ENCODE data around the gene TSPAN15. TPM values are rescaled to one million over a fixed set of nuclear protein-coding genes. Genes with fewer than 3 reads are reported as not detected.
A peak's percentile ranks its signal among the peaks of the same experiment; 100 is the strongest.

Gene TSPAN15
- total RNA-seq (under 1 TPM; 0.55 to 0.68 TPM), polyA plus RNA-seq (1 to 10 TPM in 1 of 3 donors, under 1 TPM in 1, not detected in 1; 0.92 to 1.1 TPM), total RNA-seq (0 to 0.64 (median 0.38) reads per million in 6 experiments)

GRCh38 chr10:69451209-69451783, at the start of gene TSPAN15:
Gene TSPAN15 (plus strand): TSS chr10:69451465. CDS start chr10:69451595, 130 bp downstream.
- H3K9me3 Mint-ChIP-seq: no peaks in the 10 kb centered on the region
- peak within 1 kb of the TSS; percentile 75 to 95 (median 86) for H3K4me3 Mint-ChIP-seq
- peaks cover 0 to 8% (median 0%) of the 10 kb centered on the region in 5 donors for H3K27me3 Mint-ChIP-seq
- H3K27ac Mint-ChIP-seq: peak within 1 kb of the TSS in 7 of 10 donors; percentile 21 to 81 (median 60)
- ATAC-seq (peak; percentile 88 to 95), DNase-seq (peak; percentile 55 to 87 (median 72))
- H3K36me3 Mint-ChIP-seq: no peaks in the 10 kb centered on the region
- H3K4me1 Mint-ChIP-seq: peaks cover 10 to 29% (median 18%) of the 10 kb centered on the region in 4 donors
- POLR2A ChIA-PET: no interaction called here

- POLR2A ChIA-PET: no interaction called here
- ATAC-seq: no peak
- H3K9me3 Mint-ChIP-seq: no peaks in the 10 kb centered on the region
- H3K36me3 Mint-ChIP-seq: peaks cover 7 to 52% (median 15%) of the 10 kb centered on the region in 3 donors
- H3K4me3 Mint-ChIP-seq: no peak overlapping the region
- peak overlapping the region in 2 of 10 donors; percentile 39 to 56 for H3K27ac Mint-ChIP-seq
- peaks cover 0 to 12% (median 3%) of the 10 kb centered on the region in 4 donors for H3K4me1 Mint-ChIP-seq
- no peaks in the 10 kb centered on the region for H3K27me3 Mint-ChIP-seq
- DNase-seq: no peak
These were observed 48.9 kb upstream of the TSPAN15 start for GRCh38 chr10:69402386-69402785.

- H3K27ac Mint-ChIP-seq: peak overlapping the region in 2 of 10 donors; percentile 14 to 19
- H3K4me1 Mint-ChIP-seq: peaks cover 5 to 18% (median 8%) of the 10 kb centered on the region in 4 donors
- ATAC-seq (no peak), DNase-seq (no peak)
- no peaks in the 10 kb centered on the region for H3K27me3 Mint-ChIP-seq
- no peaks in the 10 kb centered on the region for H3K9me3 Mint-ChIP-seq
- H3K36me3 Mint-ChIP-seq: peaks cover 7 to 50% (median 15%) of the 10 kb centered on the region in 3 donors
- H3K4me3 Mint-ChIP-seq: no peak overlapping the region
- POLR2A ChIA-PET: no interaction called here
These were observed 48.2 kb upstream of the TSPAN15 start for GRCh38 chr10:69403066-69403465.

GRCh38 chr10:69403519-69403918, 47.7 kb upstream of the TSPAN15 start:
- peaks cover 7 to 46% (median 15%) of the 10 kb centered on the region in 3 donors for H3K36me3 Mint-ChIP-seq
- no peak overlapping the region for H3K27ac Mint-ChIP-seq
- H3K27me3 Mint-ChIP-seq: no peaks in the 10 kb centered on the region
- H3K4me1 Mint-ChIP-seq: peaks cover 8 to 23% (median 12%) of the 10 kb centered on the region in 4 donors
- ATAC-seq (no peak), DNase-seq (no peak)
- POLR2A ChIA-PET: no interaction called here
- H3K4me3 Mint-ChIP-seq: no peak overlapping the region
- H3K9me3 Mint-ChIP-seq: no peaks in the 10 kb centered on the region

GRCh38 chr10:69404786-69405185, 46.5 kb upstream of the TSPAN15 start:
- H3K4me3 Mint-ChIP-seq: no peak overlapping the region
- H3K27me3 Mint-ChIP-seq: no peaks in the 10 kb centered on the region
- peak overlapping the region in 3 of 10 donors; percentile 20 to 64 (median 62) for H3K27ac Mint-ChIP-seq
- POLR2A ChIA-PET: interaction anchor here (0.8 kb wide), 1 partner anchor 722 kb away, joined by 3 read pairs; no protein-coding TSS in a partner anchor
- ATAC-seq (no peak), DNase-seq (no peak)
- peaks cover 9 to 30% (median 19%) of the 10 kb centered on the region in 4 donors for H3K4me1 Mint-ChIP-seq
- peaks cover 7 to 35% (median 11%) of the 10 kb centered on the region in 3 donors for H3K36me3 Mint-ChIP-seq
- no peaks in the 10 kb centered on the region for H3K9me3 Mint-ChIP-seq

GRCh38 chr10:69405221-69405620, 46.0 kb upstream of the TSPAN15 start:
- POLR2A ChIA-PET: no interaction called here
- ATAC-seq (no peak), DNase-seq (no peak)
- H3K27me3 Mint-ChIP-seq: no peaks in the 10 kb centered on the region
- H3K4me3 Mint-ChIP-seq: no peak overlapping the region
- H3K4me1 Mint-ChIP-seq: peaks cover 9 to 30% (median 20%) of the 10 kb centered on the region in 4 donors
- H3K27ac Mint-ChIP-seq: peak overlapping the region in 3 of 10 donors; percentile 15 to 80 (median 77)
- peaks cover 7 to 31% (median 11%) of the 10 kb centered on the region in 3 donors for H3K36me3 Mint-ChIP-seq
- H3K9me3 Mint-ChIP-seq: no peaks in the 10 kb centered on the region

GRCh38 chr10:69406302-69406811, 44.9 kb upstream of the TSPAN15 start:
- POLR2A ChIA-PET: interaction anchor here (1.2 to 1.7 kb wide), 2 partner anchors 99 to 103 kb away, joined by 3 to 5 read pairs; no protein-coding TSS in a partner anchor
- ATAC-seq: no peak
- peaks cover under 1 to 20% (median 4%) of the 10 kb centered on the region in 3 donors for H3K36me3 Mint-ChIP-seq
- no peak for DNase-seq
- peak overlapping the region in 1 of 10 donors; percentile 36 for H3K4me3 Mint-ChIP-seq
- peaks cover 12 to 30% (median 24%) of the 10 kb centered on the region in 4 donors for H3K4me1 Mint-ChIP-seq
- no peaks in the 10 kb centered on the region for H3K27me3 Mint-ChIP-seq
- H3K9me3 Mint-ChIP-seq: no peaks in the 10 kb centered on the region
- H3K27ac Mint-ChIP-seq: peak overlapping the region; percentile 8 to 92 (median 84)

GRCh38 chr10:69406816-69407580, 44.3 kb upstream of the TSPAN15 start:
- DNase-seq (no peak), ATAC-seq (no peak)
- peak overlapping the region; percentile 8 to 92 (median 70) for H3K27ac Mint-ChIP-seq
- peak overlapping the region in 1 of 10 donors; percentile 36 for H3K4me3 Mint-ChIP-seq
- peaks cover 0 to 14% (median 0%) of the 10 kb centered on the region in 3 donors for H3K36me3 Mint-ChIP-seq
- H3K9me3 Mint-ChIP-seq: no peaks in the 10 kb centered on the region
- POLR2A ChIA-PET: interaction anchor here (1.0 to 1.7 kb wide), 3 partner anchors 9 to 102 kb away, joined by 3 to 5 read pairs (median 4); no protein-coding TSS in a partner anchor
- H3K27me3 Mint-ChIP-seq: no peaks in the 10 kb centered on the region
- peaks cover 12 to 30% (median 24%) of the 10 kb centered on the region in 4 donors for H3K4me1 Mint-ChIP-seq

GRCh38 chr10:69407621-69408301, 43.5 kb upstream of the TSPAN15 start:
- Mint-ChIP-seq H3K27me3 (no peaks in the 10 kb centered on the region), H3K4me1 (peaks cover 12 to 30% (median 24%) of the 10 kb centered on the region in 4 donors), H3K4me3 (peak overlapping the region in 8 of 10 donors; percentile 14 to 74 (median 48)), H3K27ac (peak overlapping the region in 8 of 10 donors; percentile 15 to 90 (median 83)), H3K9me3 (no peaks in the 10 kb centered on the region), H3K36me3 (peaks cover 0 to 6% (median 0%) of the 10 kb centered on the region in 3 donors)
- POLR2A ChIA-PET: interaction anchor here (0.5 to 1.7 kb wide), 15 partner anchors 10 to 1076 kb away, joined by 3 to 8 read pairs (median 4); partner anchors contain the start of genes HNRNPH3 and SUPV3L1
- DNase-seq: peak in 2 of 10 donors; percentile 35 to 36
- no peak for ATAC-seq

GRCh38 chr10:69408318-69409175, 42.7 kb upstream of the TSPAN15 start:
- H3K4me3 Mint-ChIP-seq: peak overlapping the region; percentile 56 to 82 (median 71)
- H3K9me3 Mint-ChIP-seq: no peaks in the 10 kb centered on the region
- peak; percentile 93 to 94 for ATAC-seq
- peaks cover 0 to 3% (median 0%) of the 10 kb centered on the region in 3 donors for H3K36me3 Mint-ChIP-seq
- H3K27me3 Mint-ChIP-seq: peaks cover 0 to 2% (median 0%) of the 10 kb centered on the region in 5 donors
- peak; percentile 82 to 95 (median 89) for DNase-seq
- peaks cover 12 to 37% (median 27%) of the 10 kb centered on the region in 4 donors for H3K4me1 Mint-ChIP-seq
- POLR2A ChIA-PET: interaction anchor here (0.5 to 1.4 kb wide), 14 partner anchors 13 to 1077 kb away, joined by 3 to 8 read pairs (median 4); partner anchors contain the start of genes HNRNPH3 and SUPV3L1
- H3K27ac Mint-ChIP-seq: peak overlapping the region; percentile 82 to 95 (median 90)

GRCh38 chr10:69409176-69409495, 42.1 kb upstream of the TSPAN15 start:
- POLR2A ChIA-PET: interaction anchor here (0.9 to 1.4 kb wide), 6 partner anchors 16 to 230 kb away, joined by 3 to 8 read pairs (median 4); partner anchors contain the start of gene SUPV3L1
- H3K36me3 Mint-ChIP-seq: peaks cover 0 to 3% (median 0%) of the 10 kb centered on the region in 3 donors
- ATAC-seq: no peak
- H3K27me3 Mint-ChIP-seq: peaks cover 0 to 2% (median 0%) of the 10 kb centered on the region in 5 donors
- peaks cover 12 to 37% (median 28%) of the 10 kb centered on the region in 4 donors for H3K4me1 Mint-ChIP-seq
- peak overlapping the region; percentile 82 to 95 (median 90) for H3K27ac Mint-ChIP-seq
- DNase-seq: no peak
- H3K4me3 Mint-ChIP-seq: peak overlapping the region in 4 of 10 donors; percentile 24 to 72 (median 66)
- no peaks in the 10 kb centered on the region for H3K9me3 Mint-ChIP-seq

All from naive thymus-derived CD8-positive, alpha-beta T cell (primary cell).